ENCODE measurements around the gene PTPRN2. TPM values are rescaled to one million over a fixed set of nuclear protein-coding genes. Genes with fewer than 3 reads are reported as not detected.
"Not testable (repeated sequence)": the region's sequence is repeated elsewhere in the genome, so short reads cannot be mapped to it uniquely, and the experiment has no call there.

The PTPRN2 gene
- total and polyA plus RNA-seq, 8 donors = 4.9 to 136 (median 46.8) TPM

- Histone ChIP-seq H3K4me1 (no peaks in the 10 kb centered on the region), H3K4me3 (no peak overlapping the region), H3K36me3 (no peaks in the 10 kb centered on the region), H3K27ac (no peak overlapping the region), H3K9me3 (peaks cover 0 to 3% (median 0%) of the 10 kb centered on the region in 4 donors), H3K27me3 (peaks cover 0 to 62% (median 3%) of the 10 kb centered on the region in 3 donors)
- TF ChIP-seq EP300 (IDR thresholded peaks at IDR 0.05) (no peak), POLR2A (IDR thresholded peaks at IDR 0.05) (no peak), CTCF (IDR thresholded peaks at IDR 0.05) (no peak), POLR2AphosphoS5 (IDR thresholded peaks at IDR 0.05) (no peak)
- WGBS, 5 donors = 83 to 86% (median 84%) methylated on average over 19 of the region's 19 CpGs
- no peak for DNase-seq
- intact Hi-C loops (cut with DNase I; ENCODE audit: low total_unique reads) = no loop called here
Observed at GRCh38 chr7:157700231-157701005, 887.2 kb downstream of the PTPRN2 start.

GRCh38 chr7:157699357-157700013, 888.1 kb downstream of the PTPRN2 start:
- Histone ChIP-seq H3K27ac (no peak overlapping the region), H3K4me3 (no peak overlapping the region), H3K9me3 (peaks cover 0 to 3% (median 0%) of the 10 kb centered on the region in 4 donors), H3K36me3 (no peaks in the 10 kb centered on the region), H3K4me1 (no peaks in the 10 kb centered on the region), H3K27me3 (peaks cover 0 to 69% (median 3%) of the 10 kb centered on the region in 3 donors)
- TF ChIP-seq CTCF (IDR thresholded peaks at IDR 0.05) (no peak), EP300 (IDR thresholded peaks at IDR 0.05) (no peak), POLR2A (IDR thresholded peaks at IDR 0.05) (no peak), POLR2AphosphoS5 (IDR thresholded peaks at IDR 0.05) (no peak)
- DNase-seq = no peak
- WGBS, 5 donors = 75 to 81% (median 76%) methylated on average over 14 of the region's 14 CpGs
- intact Hi-C loops (cut with DNase I; ENCODE audit: low total_unique reads) = no loop called here

- H3K9me3 ChIP-seq; intact Hi-C loops (cut with DNase I; ENCODE audit: low total_unique reads); DNase-seq; H3K27ac ChIP-seq; H3K36me3 ChIP-seq; H3K4me3 ChIP-seq: not testable (repeated sequence)
- Histone ChIP-seq H3K27me3 (peaks cover 11 to 72% (median 25%) of the 10 kb centered on the region in 3 donors), H3K4me1 (peaks cover 11 to 20% (median 16%) of the 10 kb centered on the region in 4 donors)
- 56 to 80% (median 76%) methylated on average over 3 of the region's 3 CpGs for WGBS, 5 donors
Observed at GRCh38 chr7:157697287-157697686, 890.3 kb downstream of the PTPRN2 start.

GRCh38 chr7:157695609-157696008, 892.0 kb downstream of the PTPRN2 start:
- peaks cover 17 to 77% (median 38%) of the 10 kb centered on the region in 3 donors for H3K27me3 ChIP-seq

GRCh38 chr7:157694376-157694665, 893.3 kb downstream of the PTPRN2 start:
- WGBS, 5 donors = 40 to 57% (median 48%) methylated on average over 6 of the region's 6 CpGs
- H3K36me3 ChIP-seq = no peaks in the 10 kb centered on the region
- intact Hi-C loops (cut with DNase I; ENCODE audit: low total_unique reads) = no loop called here
- H3K27ac ChIP-seq = no peak overlapping the region
- DNase-seq = no peak
- TF ChIP-seq EP300 (IDR thresholded peaks at IDR 0.05) = no peak
- TF ChIP-seq CTCF (IDR thresholded peaks at IDR 0.05) = no peak
- TF ChIP-seq POLR2A (IDR thresholded peaks at IDR 0.05) = no peak
- TF ChIP-seq POLR2AphosphoS5 (IDR thresholded peaks at IDR 0.05) = no peak
- peaks cover 20 to 79% (median 48%) of the 10 kb centered on the region in 3 donors for H3K27me3 ChIP-seq
- H3K4me1 ChIP-seq = peaks cover 30 to 47% (median 42%) of the 10 kb centered on the region in 4 donors
- H3K4me3 ChIP-seq = no peak overlapping the region
- H3K9me3 ChIP-seq = peaks cover 0 to 3% (median 0%) of the 10 kb centered on the region in 4 donors

More at GRCh38 chr7:157695609-157696008, 892.0 kb downstream of the PTPRN2 start:
- intact Hi-C loops (cut with DNase I; ENCODE audit: low total_unique reads); H3K36me3 ChIP-seq; H3K27ac ChIP-seq; DNase-seq; H3K4me3 ChIP-seq; H3K9me3 ChIP-seq: not testable (repeated sequence)
- H3K4me1 ChIP-seq = peaks cover 21 to 35% (median 30%) of the 10 kb centered on the region in 4 donors
- WGBS, 5 donors = 71 to 98% (median 91%) methylated on average over 2 of the region's 2 CpGs
